Activated T-cell treated with anti-CD3 and anti-CD28 coated beads, Interleukin-2, amount 50 U/mL, for 4 hours (primary cell): ENCODE results near the gene TRIM28. TPM values are rescaled to one million over a fixed set of nuclear protein-coding genes. Genes with fewer than 3 reads are reported as not detected.
"Not testable (repeated sequence)": the region's sequence is repeated elsewhere in the genome, so short reads cannot be mapped to it uniquely, and the experiment has no call there.

Experiments used
- ATAC-seq, 2 donors: fragments of 200-7000 bp; cut with Tn5 transposase; one replicate each; pipeline ENCODE4 v1.10.0; 2021
- DNase-seq: peaks from one replicate; pipeline ENCODE4 v3.0.0-alpha.2; 2020
- H3K27me3 Mint-ChIP-seq: one replicate; pipeline ENCODE4 v1.8.0; 2021; ENCODE audit warnings: low read depth, mixed read lengths
- H3K36me3 Mint-ChIP-seq: one replicate; pipeline ENCODE4 v1.8.0; 2022; ENCODE audit warnings: mixed read lengths; ENCODE audit not compliant: insufficient read depth
- H3K4me1 Mint-ChIP-seq: one replicate; pipeline ENCODE4 v1.8.0; 2021; ENCODE audit warnings: low read depth, mixed read lengths
- H3K4me3 Mint-ChIP-seq: one replicate; pipeline ENCODE4 v1.8.0; 2021; ENCODE audit warnings: mild to moderate bottlenecking, moderate library complexity, mixed read lengths
- H3K9me3 Mint-ChIP-seq: one replicate; pipeline ENCODE4 v1.8.0; 2021; ENCODE audit warnings: mixed read lengths
- total RNA-seq, 3 donors: library from RNA; stranded (reverse); gene quantifications; one replicate each; pipeline ENCODE4 v1.2.1, GENCODE V29; 2021

The TRIM28 gene
- total RNA-seq = 100 to 1,000 TPM; 850 to 963 (median 920) TPM

DNA sequence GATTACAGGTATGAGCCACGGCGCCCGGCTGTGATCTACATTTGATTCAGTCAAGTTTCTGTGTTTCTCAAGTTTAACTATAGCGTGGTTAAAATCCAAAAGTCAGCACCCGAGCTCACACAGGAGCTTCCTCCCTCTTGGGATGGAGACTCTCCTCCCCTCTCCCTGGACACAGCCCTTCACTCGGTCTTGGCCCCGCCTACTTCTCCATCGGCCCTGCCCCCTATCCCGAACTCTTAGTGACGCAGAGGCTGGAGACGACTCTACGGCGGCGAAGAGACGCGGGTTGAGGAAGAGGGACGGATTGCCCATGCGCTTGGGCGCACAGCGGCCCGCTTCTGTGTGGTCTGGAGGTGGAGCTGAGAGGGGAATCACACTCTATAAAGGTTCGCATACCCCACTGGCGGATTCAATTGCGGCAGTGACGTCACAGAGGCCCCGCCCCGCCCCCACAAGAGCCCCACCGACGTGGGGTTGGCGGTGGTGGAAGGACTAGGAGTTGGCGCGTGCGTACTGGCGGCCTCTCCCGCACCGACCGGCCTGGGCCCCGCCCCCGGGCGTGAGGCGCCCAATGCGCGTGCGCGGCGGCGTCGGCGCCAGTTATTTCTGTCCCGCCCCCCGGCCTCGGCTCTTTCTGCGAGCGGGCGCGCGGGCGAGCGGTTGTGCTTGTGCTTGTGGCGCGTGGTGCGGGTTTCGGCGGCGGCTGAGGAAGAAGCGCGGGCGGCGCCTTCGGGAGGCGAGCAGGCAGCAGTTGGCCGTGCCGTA, at the start of gene TRIM28:
TSS of gene TRIM28 (plus strand) at position 239 of the 765 bp plus-strand sequence. CDS start 694 bp downstream, outside the sequence.
- peaks cover 26% of the 10 kb centered on the region for H3K4me1 Mint-ChIP-seq
- DNase-seq (peak; percentile 100), ATAC-seq (peak; percentile 91)
- peaks cover 30% of the 10 kb centered on the region for H3K36me3 Mint-ChIP-seq
- no peaks in the 10 kb centered on the region for H3K27me3 Mint-ChIP-seq
- no peaks in the 10 kb centered on the region for H3K9me3 Mint-ChIP-seq
- H3K4me3 Mint-ChIP-seq = peak within 1 kb of the TSS; percentile 95

DNA sequence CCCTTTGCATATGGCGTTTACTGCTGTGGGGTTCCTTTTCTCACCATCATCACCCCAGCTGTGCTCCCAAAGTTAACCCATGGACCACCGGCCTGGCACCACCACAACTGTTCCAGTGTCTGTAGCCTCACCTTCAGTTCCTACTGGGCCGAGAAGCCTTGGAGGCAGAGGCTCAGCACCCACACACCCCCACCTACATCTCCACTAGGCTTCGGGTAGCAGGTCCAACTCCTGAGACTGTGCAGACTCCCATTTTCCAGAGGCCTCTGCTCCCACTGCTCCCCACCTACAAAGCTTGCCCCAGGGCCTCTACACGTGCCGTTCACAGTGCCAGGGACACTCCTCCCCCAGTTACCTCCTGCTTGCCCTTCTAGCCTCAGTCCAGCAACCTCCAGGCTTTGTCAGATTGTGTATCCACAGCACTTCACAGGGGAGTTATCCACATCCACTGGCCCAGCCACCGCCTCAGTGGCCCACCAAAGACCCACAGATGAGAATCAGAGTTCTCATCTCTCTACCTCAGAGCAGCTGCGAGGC, 46.2 kb upstream of the TRIM28 start:
- Mint-ChIP-seq H3K36me3 (peaks cover 1% of the 10 kb centered on the region), H3K27me3 (no peaks in the 10 kb centered on the region), H3K4me3 (peak overlapping the region; percentile 93), H3K9me3 (peaks cover 16% of the 10 kb centered on the region), H3K4me1 (peaks cover 19% of the 10 kb centered on the region)
- ATAC-seq (no peak), DNase-seq (no peak)

DNA sequence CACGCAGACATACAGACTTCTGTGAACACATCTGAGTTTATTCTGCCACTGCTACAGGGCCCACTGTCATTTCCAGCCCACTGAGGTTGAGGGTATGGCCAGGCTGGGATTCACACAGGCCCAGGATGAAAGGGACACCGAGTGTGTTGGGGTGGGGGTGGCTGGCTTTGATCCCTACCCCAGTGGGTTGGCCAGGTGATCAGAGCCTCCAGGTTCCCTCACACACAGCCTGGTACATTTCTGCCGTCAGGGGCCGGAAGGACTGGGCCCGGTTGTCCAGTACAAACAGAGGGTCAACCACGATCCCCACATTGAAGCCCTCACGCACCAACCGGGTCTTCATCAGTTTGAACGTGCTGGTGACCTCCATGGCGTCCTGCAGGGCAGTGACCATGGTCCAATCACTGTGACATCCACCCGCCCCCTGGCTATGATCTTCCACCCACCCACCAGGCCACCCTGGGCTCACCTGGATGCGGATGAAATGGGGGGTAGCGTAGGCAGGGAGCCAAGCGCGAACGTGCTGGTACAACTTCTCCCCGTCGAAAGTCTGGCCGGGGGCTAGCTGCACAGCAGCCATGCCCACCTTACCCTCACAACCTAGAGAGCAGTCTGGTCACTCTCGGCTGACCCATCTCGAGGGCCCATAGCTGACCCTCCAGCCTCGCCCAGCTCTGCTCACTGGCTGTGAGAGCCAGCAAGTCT, 45.4 kb upstream of the TRIM28 start:
- Mint-ChIP-seq H3K4me3 (peak overlapping the region; percentile 93), H3K36me3 (peaks cover 1% of the 10 kb centered on the region), H3K9me3 (peaks cover 16% of the 10 kb centered on the region), H3K27me3 (no peaks in the 10 kb centered on the region), H3K4me1 (peaks cover 19% of the 10 kb centered on the region)
- ATAC-seq (no peak), DNase-seq (no peak)

DNA sequence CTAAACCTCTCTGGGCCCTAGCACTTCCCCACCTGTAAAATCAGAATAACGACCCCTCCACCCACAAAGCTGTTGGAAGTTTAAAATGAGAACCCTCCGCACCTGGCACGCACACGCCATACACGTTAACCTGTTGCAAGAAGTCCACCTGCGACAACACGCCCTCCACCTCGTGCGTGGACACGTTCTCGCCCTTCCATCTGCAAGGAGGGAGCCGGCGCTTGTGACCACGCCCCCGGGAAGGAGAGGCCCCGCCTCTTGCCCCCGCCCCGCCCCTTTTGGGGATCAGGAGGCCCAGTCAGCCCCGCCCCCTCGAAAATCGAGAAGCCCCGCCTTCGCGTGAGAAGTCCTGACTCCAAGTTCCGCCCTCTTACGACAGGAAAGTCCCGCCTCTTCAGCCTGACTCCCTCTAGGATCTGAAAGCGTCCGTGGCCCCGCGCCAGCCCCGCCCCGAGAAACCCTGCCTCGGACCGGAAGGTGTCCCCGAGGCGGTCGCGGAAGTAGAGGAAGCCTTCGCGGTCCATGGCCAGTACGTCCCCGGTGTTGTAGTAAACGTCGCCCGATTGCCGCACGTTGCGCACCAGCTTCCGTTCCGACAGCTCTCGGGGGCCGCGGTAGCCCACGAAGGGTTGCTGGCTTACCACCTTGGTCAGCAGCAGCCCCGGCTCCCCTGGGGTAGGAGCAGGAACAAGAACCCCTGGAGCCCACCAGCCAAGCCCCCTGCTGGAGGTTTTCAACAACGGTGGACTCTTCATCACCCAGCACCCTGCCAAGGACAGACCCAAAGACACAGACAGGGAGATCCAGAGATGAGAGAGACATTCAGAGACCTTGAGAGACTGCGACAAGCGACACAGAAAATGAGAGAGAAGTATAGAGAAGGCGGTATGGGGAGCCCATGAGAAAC, 44.6 kb upstream of the TRIM28 start:
- Mint-ChIP-seq H3K4me1 (peaks cover 19% of the 10 kb centered on the region), H3K4me3 (peak overlapping the region; percentile 93), H3K36me3 (peaks cover 1% of the 10 kb centered on the region)

DNA sequence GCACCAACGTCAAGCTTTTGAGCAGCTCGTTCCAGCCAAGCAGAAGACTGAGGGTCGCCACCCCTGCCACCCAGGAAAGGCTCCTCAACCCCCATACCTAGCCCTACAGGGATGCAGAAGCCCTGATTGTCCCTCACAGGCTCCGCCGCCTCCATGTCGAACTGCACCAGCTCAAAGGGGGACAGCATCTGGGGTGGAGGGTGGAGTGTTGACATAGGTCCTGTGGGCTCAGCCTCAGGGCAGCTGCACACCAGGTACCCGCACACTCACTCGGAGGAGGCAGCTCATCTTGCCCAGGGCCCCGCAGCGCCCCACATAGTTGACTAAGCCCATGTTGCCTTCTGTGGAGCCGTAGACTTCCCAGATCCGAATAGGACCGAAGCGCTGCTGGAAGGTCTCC, 43.6 kb upstream of the TRIM28 start:
- Mint-ChIP-seq H3K4me3 (peak overlapping the region; percentile 16), H3K36me3 (peaks cover 1% of the 10 kb centered on the region), H3K4me1 (peaks cover 19% of the 10 kb centered on the region), H3K27me3 (no peaks in the 10 kb centered on the region), H3K9me3 (peaks cover 16% of the 10 kb centered on the region)
- DNase-seq = no peak
- no peak for ATAC-seq

More for the DNA sequence above, 44.6 kb upstream of the TRIM28 start:
- peak; percentile 96 for DNase-seq
- ATAC-seq = peak; percentile 98
- H3K27me3 Mint-ChIP-seq = no peaks in the 10 kb centered on the region
- H3K9me3 Mint-ChIP-seq = peaks cover 16% of the 10 kb centered on the region

DNA sequence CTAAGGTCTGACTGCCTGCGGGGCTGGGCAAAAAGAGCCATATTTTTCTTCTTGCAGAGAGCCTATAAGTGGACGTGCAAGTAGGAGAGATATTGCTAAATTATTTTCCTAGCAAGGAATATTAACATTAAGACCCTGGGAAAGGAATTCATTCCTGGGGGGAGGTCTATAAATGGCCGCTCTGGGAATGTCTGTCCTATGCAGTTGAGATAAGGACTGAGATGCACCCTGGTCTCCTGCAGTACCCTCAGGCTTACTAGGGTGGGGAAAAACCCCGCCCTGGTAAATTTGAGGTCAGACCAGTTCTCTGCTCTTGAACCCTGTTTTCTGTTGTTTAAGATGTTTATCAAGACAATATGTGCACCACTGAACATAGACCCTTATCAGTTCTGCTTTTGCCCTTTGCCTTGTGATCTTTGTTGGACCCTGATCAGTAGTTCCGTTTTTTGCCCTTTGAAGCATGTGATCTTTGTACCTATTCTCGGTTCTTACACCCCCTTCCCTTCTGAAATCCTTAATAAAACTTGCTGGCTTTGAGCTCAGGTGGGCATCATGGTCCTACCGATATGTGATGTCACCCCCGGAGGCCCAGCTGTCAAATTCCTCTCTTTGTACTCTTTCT, 36.2 kb upstream of the TRIM28 start:
- not testable (repeated sequence) for ATAC-seq, H3K27me3 Mint-ChIP-seq, H3K9me3 Mint-ChIP-seq, H3K4me3 Mint-ChIP-seq, DNase-seq, H3K36me3 Mint-ChIP-seq, H3K4me1 Mint-ChIP-seq

DNA sequence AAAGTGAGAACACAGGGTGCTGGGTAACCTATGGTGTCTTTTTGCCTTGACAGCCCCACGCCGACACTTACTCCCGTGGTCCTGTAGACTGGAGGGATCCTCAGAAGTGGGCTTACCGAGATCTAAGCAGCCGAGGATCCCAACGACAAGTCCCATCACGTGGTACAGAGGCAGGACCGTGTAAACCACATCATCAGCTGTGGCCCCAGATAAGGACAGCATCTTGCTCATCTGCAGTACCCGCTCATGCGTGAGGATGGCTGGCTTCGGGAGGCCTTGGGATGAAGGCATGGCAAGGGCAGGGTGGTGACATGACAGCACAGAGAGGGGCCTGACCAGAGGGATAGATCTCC, 34.2 kb upstream of the TRIM28 start:
- H3K27me3 Mint-ChIP-seq = no peaks in the 10 kb centered on the region
- peaks cover 3% of the 10 kb centered on the region for H3K36me3 Mint-ChIP-seq
- DNase-seq (no peak), ATAC-seq (no peak)
- H3K9me3 Mint-ChIP-seq = peaks cover 8% of the 10 kb centered on the region
- no peak overlapping the region for H3K4me3 Mint-ChIP-seq
- H3K4me1 Mint-ChIP-seq = peaks cover 5% of the 10 kb centered on the region

DNA sequence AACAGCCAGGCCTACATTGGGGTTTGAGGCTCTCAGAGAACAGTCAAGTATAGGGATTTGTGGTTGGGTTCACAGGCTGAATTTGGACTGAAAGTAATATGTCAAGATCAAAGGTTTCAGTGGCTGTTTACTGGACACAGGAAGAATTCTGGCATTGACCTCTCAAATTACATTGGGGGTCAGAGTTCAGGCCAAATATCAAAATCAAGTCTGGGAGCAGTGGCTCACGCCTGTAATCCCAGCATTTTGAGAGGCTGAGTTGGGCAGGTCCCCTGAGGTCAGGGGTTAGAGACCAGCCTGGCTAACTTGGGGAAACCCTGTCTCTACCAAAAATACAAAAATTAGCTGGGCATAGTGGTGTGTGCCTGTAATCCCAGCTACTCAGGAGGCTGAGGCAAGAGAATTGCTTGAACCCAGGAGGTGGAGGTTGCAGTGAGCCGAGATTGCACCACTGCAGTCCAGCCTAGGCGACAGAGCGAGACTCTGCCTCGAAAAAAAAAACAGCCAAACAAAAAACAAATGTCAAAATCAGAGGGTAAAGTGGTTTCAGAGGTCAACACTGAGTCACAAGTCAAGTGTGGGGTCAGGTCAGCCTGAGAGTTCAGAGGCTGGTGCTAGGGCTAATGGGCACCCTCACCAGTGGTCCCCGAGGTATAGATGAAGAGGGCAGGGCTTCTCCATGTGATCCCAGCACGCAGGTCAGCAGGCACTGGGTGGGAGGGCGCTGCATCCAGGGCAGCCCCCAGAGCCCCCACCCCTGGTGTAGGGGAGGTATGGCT, 33.6 kb upstream of the TRIM28 start:
- H3K9me3 Mint-ChIP-seq = peaks cover 8% of the 10 kb centered on the region
- H3K27me3 Mint-ChIP-seq = no peaks in the 10 kb centered on the region

DNA sequence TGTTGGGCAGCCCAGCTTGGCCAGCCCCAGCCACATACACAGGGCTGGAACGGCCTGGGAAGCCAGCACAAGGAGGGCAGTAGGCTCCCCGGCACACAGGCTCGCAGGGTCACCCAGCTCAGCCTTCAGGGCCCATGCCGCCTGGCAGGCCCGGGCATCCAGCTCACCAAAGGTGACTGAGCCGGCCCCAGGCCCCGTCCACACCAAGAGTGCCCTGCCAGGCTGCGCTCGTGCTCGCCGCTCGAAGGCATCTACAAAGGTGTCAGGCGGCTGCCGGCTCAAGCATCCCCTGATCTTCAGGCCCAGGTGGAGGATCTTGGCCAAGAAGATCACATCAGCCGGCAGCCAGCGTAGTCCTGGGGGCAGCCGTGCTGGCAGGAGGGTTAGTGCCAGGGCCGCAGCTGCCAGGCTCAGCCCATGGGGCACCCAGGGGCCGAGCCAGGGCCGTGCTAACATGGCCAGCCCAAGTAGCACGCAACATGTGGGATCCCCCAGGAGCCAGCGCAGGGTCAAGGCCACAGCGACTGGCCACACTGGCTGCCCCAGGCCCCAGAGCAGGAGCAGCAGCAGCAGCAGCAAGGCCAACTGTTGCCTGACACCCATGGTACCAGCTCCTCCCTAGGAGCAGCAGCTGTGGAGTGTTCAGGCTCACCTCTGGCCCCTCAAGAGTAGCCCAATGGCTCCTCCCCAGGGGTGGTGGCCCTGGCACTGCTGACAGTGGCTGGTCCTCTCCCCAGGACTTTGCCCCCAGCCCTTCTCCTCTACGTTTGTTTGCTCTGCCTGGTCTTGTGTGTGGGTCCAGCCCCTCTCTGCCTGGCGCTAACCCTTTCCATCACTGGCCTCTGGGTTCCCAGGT, 32.3 kb upstream of the TRIM28 start, which contains the start of gene SLC27A5:
TSS of gene SLC27A5 (minus strand) at position 640 of the 856 bp plus-strand sequence. CDS start at position 603, 37 bp downstream.
- ATAC-seq = no peak
- DNase-seq = no peak
- peaks cover 17% of the 10 kb centered on the region for H3K4me1 Mint-ChIP-seq
- no peak within 1 kb of the TSS for H3K4me3 Mint-ChIP-seq
- peaks cover 12% of the 10 kb centered on the region for H3K36me3 Mint-ChIP-seq
- H3K9me3 Mint-ChIP-seq = peaks cover 8% of the 10 kb centered on the region
- H3K27me3 Mint-ChIP-seq = no peaks in the 10 kb centered on the region

More for the DNA sequence above, 33.6 kb upstream of the TRIM28 start:
- peaks cover 8% of the 10 kb centered on the region for H3K4me1 Mint-ChIP-seq
- DNase-seq = no peak
- no peak overlapping the region for H3K4me3 Mint-ChIP-seq
- peaks cover 4% of the 10 kb centered on the region for H3K36me3 Mint-ChIP-seq
- ATAC-seq = no peak

DNA sequence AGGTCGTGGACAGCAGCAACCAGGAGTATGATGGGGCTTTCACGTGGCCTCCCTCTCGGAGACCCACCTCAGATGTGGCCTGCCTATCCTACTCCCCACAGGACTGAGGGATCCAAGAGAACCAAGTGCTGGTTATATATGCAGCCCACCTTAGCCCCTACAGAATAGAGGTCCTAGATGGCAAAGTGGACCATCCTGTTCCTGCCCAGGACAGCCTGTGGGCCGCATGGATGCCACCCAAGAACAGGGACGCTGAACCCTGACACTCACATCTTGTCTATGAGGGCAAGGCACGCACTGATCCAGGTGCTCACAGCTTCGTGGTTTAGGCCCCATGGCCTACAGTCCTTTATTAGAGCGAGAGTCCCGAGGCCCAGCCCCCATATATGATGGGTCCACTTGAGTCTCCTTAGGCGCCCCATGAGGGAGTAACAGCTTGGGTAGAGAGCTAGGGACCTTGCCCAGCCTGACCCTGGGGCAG, 30.6 kb upstream of the TRIM28 start:
- ATAC-seq (no peak), DNase-seq (no peak)
- peaks cover 22% of the 10 kb centered on the region for H3K4me1 Mint-ChIP-seq
- H3K9me3 Mint-ChIP-seq = no peaks in the 10 kb centered on the region
- peaks cover 8% of the 10 kb centered on the region for H3K36me3 Mint-ChIP-seq
- no peaks in the 10 kb centered on the region for H3K27me3 Mint-ChIP-seq
- H3K4me3 Mint-ChIP-seq = peak overlapping the region; percentile 82

DNA sequence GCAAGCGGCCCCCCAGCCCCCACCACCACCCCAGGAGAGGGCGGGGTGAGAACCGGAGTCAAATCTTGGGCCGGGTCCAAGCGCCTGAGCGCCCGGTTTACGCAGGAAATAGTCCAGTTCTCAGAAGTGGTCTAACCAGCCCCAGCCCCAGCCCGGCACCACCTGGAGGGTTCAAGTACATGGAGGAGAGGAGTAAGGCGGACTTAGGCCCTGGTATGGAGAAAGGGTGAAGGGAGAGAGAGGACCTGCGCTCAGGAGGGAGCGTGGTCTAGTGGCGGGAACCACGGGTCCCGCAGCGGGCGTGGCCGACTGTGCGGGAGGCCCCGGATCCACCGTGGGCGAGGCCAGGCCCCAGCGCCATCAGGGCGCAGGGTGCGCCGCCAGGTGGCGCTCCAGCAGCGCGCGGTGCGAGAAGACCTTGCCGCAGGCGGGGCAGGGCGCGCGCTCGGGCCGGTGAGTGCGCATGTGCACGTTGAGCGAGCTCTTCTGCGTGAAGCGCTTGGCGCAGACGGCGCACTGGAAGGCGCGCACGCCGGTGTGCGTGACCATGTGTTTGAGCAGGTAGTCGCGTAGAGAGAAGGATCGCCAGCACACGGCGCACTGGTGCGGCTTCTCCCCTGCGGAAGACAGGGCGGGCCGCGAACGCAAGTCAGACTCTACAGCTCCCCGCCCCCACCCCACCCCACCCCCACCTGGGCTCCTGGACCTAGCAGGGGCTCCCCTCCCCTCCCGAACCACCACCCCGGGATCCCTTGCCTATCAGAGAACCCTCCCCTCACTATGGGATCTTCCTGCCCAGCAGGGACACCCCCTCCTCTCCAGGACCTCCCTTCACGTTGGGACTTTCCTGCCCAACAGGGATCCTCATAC, 29.9 kb upstream of the TRIM28 start:
- Mint-ChIP-seq H3K4me3 (peak overlapping the region; percentile 82), H3K4me1 (peaks cover 29% of the 10 kb centered on the region), H3K36me3 (peaks cover 10% of the 10 kb centered on the region), H3K9me3 (no peaks in the 10 kb centered on the region), H3K27me3 (no peaks in the 10 kb centered on the region)
- DNase-seq (peak; percentile 93), ATAC-seq (peak; percentile 92)
